ENCODE data around the gene QRICH2. TPM values are rescaled to one million over a fixed set of nuclear protein-coding genes. Genes with fewer than 3 reads are reported as not detected.
"Not testable (repeated sequence)": the region's sequence is repeated elsewhere in the genome, so short reads cannot be mapped to it uniquely, and the experiment has no call there.

Gene QRICH2
- total RNA-seq, 3 donors from 2014 or later = 1.1 to 2.1 (median 1.2) TPM

- Mint-ChIP-seq H3K4me3 (peak overlapping the region; percentile 89), H3K4me1 (ENCODE audit: low read depth) (peaks cover 65% of the 10 kb centered on the region), H3K9me3 (no peaks in the 10 kb centered on the region), H3K27me3 (ENCODE audit: low read depth) (no peaks in the 10 kb centered on the region), H3K36me3 (ENCODE audit: insufficient read depth) (peaks cover 9% of the 10 kb centered on the region)
- DNase-seq = no peak
- ATAC-seq = no peak
Observed at GRCh38 chr17:76268991-76269981, 38.8 kb downstream of the QRICH2 start.

GRCh38 chr17:76268015-76268749, 39.9 kb downstream of the QRICH2 start:
- peaks cover 65% of the 10 kb centered on the region for H3K4me1 Mint-ChIP-seq (ENCODE audit: low read depth)
- peak overlapping the region; percentile 89 for H3K4me3 Mint-ChIP-seq
- H3K36me3 Mint-ChIP-seq (ENCODE audit: insufficient read depth) = peaks cover 9% of the 10 kb centered on the region
- peak; percentile 74 for DNase-seq
- peak; percentile 1 to 3 for ATAC-seq
- H3K9me3 Mint-ChIP-seq = no peaks in the 10 kb centered on the region
- no peaks in the 10 kb centered on the region for H3K27me3 Mint-ChIP-seq (ENCODE audit: low read depth)

- not testable (repeated sequence) for H3K27me3 Mint-ChIP-seq (ENCODE audit: low read depth)
Observed at GRCh38 chr17:76267581-76268001, 40.5 kb downstream of the QRICH2 start.

DNA sequence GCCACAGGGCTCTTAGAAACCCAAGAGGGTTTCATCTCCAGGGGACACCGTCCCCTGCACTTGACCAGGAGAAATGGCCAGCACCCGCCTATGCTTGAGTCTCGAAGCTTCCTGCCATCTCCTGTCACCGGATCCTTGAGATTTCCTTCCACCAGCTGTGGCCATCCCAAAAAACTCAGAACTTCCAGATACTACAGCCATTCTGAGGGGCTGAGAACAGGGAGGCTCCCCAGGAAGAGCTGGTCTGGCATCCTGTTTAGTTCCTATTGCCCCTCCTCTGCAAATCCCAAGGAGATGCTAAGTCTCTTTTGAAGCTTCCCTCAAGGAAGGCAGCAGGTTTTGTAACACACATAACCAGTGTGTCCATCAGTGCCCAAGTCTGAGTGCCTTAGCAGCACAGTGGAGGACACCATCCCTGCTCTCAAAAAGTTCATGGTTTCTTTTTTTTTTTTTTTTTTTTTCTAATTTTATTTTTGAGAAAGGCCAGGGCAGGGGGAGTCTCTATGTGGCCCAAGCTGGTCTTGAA, 41.0 kb downstream of the QRICH2 start:
- H3K4me1 Mint-ChIP-seq (ENCODE audit: low read depth) = peaks cover 70% of the 10 kb centered on the region
- DNase-seq (no peak), ATAC-seq (no peak)
- no peaks in the 10 kb centered on the region for H3K27me3 Mint-ChIP-seq (ENCODE audit: low read depth)
- H3K9me3 Mint-ChIP-seq = no peaks in the 10 kb centered on the region
- peaks cover 9% of the 10 kb centered on the region for H3K36me3 Mint-ChIP-seq (ENCODE audit: insufficient read depth)
- H3K4me3 Mint-ChIP-seq = peak overlapping the region; percentile 89

More at GRCh38 chr17:76267581-76268001, 40.5 kb downstream of the QRICH2 start:
- not testable (repeated sequence) for ATAC-seq; H3K9me3 Mint-ChIP-seq; DNase-seq; H3K36me3 Mint-ChIP-seq (ENCODE audit: insufficient read depth)
- Mint-ChIP-seq H3K4me1 (ENCODE audit: low read depth) (peaks cover 65% of the 10 kb centered on the region), H3K4me3 (peak overlapping the region; percentile 89)

DNA sequence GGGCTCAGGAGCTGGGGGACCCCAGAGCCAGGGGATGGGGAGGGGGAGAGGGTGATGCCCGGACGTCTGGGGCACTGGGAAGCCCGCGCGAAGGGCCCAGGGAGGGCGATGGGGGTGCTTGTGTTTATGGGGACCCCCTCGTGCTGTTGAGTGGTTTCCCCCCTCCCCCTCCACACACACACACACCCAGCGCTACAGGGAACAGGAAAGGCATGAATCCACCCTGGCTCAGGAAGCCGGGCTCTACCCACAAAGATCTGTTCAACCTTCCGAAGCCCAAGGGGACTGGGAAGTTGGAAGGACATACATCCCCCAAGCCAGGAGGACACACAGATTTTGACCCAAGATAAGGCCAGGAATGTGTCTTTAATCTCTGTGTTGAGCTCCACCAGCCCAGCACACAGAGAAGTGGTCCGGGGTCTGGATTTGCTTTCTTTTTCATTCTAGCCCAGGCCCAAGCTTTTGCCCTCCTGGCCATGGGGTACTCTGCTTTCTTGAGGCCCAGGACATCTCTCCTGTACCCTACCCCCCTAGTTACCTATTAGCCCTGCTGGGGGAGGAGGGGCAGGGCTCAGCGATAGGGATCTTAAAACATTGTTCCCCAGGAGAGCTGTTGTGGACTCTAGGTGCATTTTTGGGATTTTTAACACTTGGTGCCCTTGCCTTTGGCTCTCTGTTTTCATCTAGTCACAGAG, 41.7 kb downstream of the QRICH2 start:
- Mint-ChIP-seq H3K4me3 (peak overlapping the region; percentile 89), H3K36me3 (ENCODE audit: insufficient read depth) (peaks cover 9% of the 10 kb centered on the region), H3K27me3 (ENCODE audit: low read depth) (no peaks in the 10 kb centered on the region), H3K4me1 (ENCODE audit: low read depth) (peaks cover 71% of the 10 kb centered on the region), H3K9me3 (no peaks in the 10 kb centered on the region)
- DNase-seq (no peak), ATAC-seq (no peak)

- DNase-seq = peak; percentile 45
- peak in 1 of 2 donors; percentile 0 for ATAC-seq
- Mint-ChIP-seq H3K36me3 (ENCODE audit: insufficient read depth) (peaks cover 9% of the 10 kb centered on the region), H3K9me3 (no peaks in the 10 kb centered on the region), H3K27me3 (ENCODE audit: low read depth) (no peaks in the 10 kb centered on the region), H3K4me3 (peak overlapping the region; percentile 89), H3K4me1 (ENCODE audit: low read depth) (peaks cover 68% of the 10 kb centered on the region)
Observed at GRCh38 chr17:76265624-76266243, 42.3 kb downstream of the QRICH2 start.

DNA sequence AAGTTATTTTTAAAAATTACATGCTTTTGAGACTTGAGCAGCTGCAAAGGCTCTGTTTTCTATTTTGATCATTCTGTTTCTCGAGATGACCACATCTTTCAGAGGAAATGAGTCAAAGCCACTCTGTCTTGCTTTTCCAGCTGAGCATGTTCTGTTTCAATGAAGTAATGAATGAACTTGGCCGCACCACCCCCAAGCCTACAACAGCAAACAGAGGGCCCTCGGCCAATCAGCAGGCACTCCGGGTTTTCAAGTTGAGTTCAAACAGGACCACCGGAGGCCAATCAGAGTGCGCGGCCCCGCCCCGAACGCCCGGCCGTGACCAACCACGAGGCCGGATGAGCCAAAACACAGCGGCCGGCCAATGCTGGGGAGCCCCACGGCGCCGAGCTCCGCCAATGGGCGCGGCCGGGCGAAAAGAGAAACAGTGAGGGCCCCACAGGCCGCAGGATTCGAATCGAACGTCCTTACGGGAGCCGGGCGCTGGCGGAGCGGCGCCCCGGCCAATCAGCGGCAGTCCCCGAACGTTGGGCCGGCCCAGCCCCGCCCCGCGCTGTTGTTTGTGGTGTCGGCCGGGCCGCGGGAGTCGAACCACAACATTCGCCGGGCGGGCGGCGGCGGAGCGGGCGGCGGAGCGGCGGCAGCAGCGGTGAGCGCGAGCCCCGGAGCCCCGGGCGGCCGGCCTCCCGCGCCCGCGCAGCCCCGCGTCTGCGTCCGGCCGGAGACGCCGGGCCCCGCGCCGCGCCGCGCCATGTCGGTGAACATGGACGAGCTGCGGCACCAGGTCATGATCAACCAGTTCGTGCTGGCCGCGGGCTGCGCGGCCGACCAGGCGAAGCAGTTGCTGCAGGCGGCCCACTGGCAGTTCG, 43.1 kb downstream of the QRICH2 start, which contains the start of gene UBALD2:
Gene UBALD2, plus strand, starts transcription at position 594 of the 869 bp plus-strand sequence. Its CDS starts 158 bp downstream, at position 752.
- Mint-ChIP-seq H3K36me3 (ENCODE audit: insufficient read depth) (peaks cover 9% of the 10 kb centered on the region), H3K4me3 (peak within 1 kb of the TSS; percentile 89), H3K9me3 (no peaks in the 10 kb centered on the region), H3K27me3 (ENCODE audit: low read depth) (no peaks in the 10 kb centered on the region), H3K4me1 (ENCODE audit: low read depth) (peaks cover 67% of the 10 kb centered on the region)
- ATAC-seq (peak; percentile 82 to 83), DNase-seq (peak; percentile 97)

GRCh38 chr17:76264425-76264754, 43.7 kb downstream of the QRICH2 start:
- no peaks in the 10 kb centered on the region for H3K27me3 Mint-ChIP-seq (ENCODE audit: low read depth)
- DNase-seq = no peak
- no peaks in the 10 kb centered on the region for H3K9me3 Mint-ChIP-seq
- peaks cover 61% of the 10 kb centered on the region for H3K4me1 Mint-ChIP-seq (ENCODE audit: low read depth)
- ATAC-seq = no peak
- H3K4me3 Mint-ChIP-seq = peak overlapping the region; percentile 74
- H3K36me3 Mint-ChIP-seq (ENCODE audit: insufficient read depth) = peaks cover 9% of the 10 kb centered on the region

- no peak for DNase-seq
- Mint-ChIP-seq H3K36me3 (ENCODE audit: insufficient read depth) (peaks cover 7% of the 10 kb centered on the region), H3K4me3 (peak overlapping the region; percentile 74), H3K4me1 (ENCODE audit: low read depth) (peaks cover 56% of the 10 kb centered on the region), H3K9me3 (no peaks in the 10 kb centered on the region), H3K27me3 (ENCODE audit: low read depth) (no peaks in the 10 kb centered on the region)
- ATAC-seq = no peak
Observed at GRCh38 chr17:76263896-76264295, 44.2 kb downstream of the QRICH2 start.

GRCh38 chr17:76262732-76263344, 45.2 kb downstream of the QRICH2 start:
- no peaks in the 10 kb centered on the region for H3K9me3 Mint-ChIP-seq
- DNase-seq (no peak), ATAC-seq (no peak)
- H3K27me3 Mint-ChIP-seq (ENCODE audit: low read depth) = no peaks in the 10 kb centered on the region
- peaks cover 47% of the 10 kb centered on the region for H3K4me1 Mint-ChIP-seq (ENCODE audit: low read depth)
- peaks cover 2% of the 10 kb centered on the region for H3K36me3 Mint-ChIP-seq (ENCODE audit: insufficient read depth)
- peak overlapping the region; percentile 48 for H3K4me3 Mint-ChIP-seq

GRCh38 chr17:76261421-76262215, 46.5 kb downstream of the QRICH2 start:
- Mint-ChIP-seq H3K4me3 (no peak overlapping the region), H3K36me3 (ENCODE audit: insufficient read depth) (no peaks in the 10 kb centered on the region), H3K4me1 (ENCODE audit: low read depth) (peaks cover 39% of the 10 kb centered on the region), H3K9me3 (no peaks in the 10 kb centered on the region), H3K27me3 (ENCODE audit: low read depth) (no peaks in the 10 kb centered on the region)
- no peak for DNase-seq
- no peak for ATAC-seq

DNA sequence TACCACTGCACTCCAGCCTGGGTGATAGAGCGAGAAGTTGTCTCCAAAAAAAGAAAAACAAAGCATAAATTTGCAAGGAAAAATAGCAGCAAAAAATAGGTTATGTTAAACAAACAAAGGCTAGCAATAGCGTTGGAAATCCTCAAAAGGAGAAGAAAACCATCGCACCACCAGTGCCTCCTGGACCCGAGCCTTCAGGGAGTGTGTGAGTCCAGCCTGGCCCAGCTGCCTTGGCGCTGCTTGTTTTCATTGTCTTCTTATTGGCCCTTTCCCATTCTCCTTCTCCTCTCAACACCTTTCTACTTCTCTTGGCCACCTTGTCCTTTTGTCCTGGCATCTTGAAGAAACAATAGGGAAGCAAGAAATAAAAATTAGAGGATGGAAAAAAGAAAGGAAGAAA, 47.4 kb downstream of the QRICH2 start:
- H3K4me3 Mint-ChIP-seq = no peak overlapping the region
- no peaks in the 10 kb centered on the region for H3K27me3 Mint-ChIP-seq (ENCODE audit: low read depth)
- H3K4me1 Mint-ChIP-seq (ENCODE audit: low read depth) = peaks cover 46% of the 10 kb centered on the region
- H3K9me3 Mint-ChIP-seq = no peaks in the 10 kb centered on the region
- ATAC-seq (no peak), DNase-seq (no peak)
- H3K36me3 Mint-ChIP-seq (ENCODE audit: insufficient read depth) = no peaks in the 10 kb centered on the region

Measured in activated T-cell treated with anti-CD3 and anti-CD28 coated beads, Interleukin-2, amount 50 U/mL, for 4 hours (primary cell).